HUES48 (cell line): ENCODE data around the gene PYGO2.

Experiments used
- H3K27ac ChIP-seq: one replicate; pipeline ENCODE4 v1.7.0; 2013; ENCODE audit warnings: low read depth, low read length, inconsistent platforms
- H3K27me3 ChIP-seq: 2 replicates; pipeline ENCODE4 v1.6.1; 2013; ENCODE audit warnings: mild to moderate bottlenecking, low read length; ENCODE audit not compliant: control insufficient read depth, insufficient read depth
- H3K36me3 ChIP-seq: 2 replicates; pipeline ENCODE4 v1.6.1; 2013; ENCODE audit warnings: low read length; ENCODE audit not compliant: control insufficient read depth, insufficient read depth
- H3K4me1 ChIP-seq: 2 replicates; pipeline ENCODE4 v1.6.1; 2013; ENCODE audit warnings: mild to moderate bottlenecking, low read length; ENCODE audit not compliant: control insufficient read depth, insufficient read depth
- H3K4me3 ChIP-seq: 2 replicates; pipeline ENCODE4 v1.5.1; 2013; ENCODE audit warnings: mild to moderate bottlenecking, low read depth, low read length
- H3K9ac ChIP-seq: 2 replicates; pipeline ENCODE4 v1.6.1; 2013; ENCODE audit warnings: mild to moderate bottlenecking, low read depth, low read length, moderate library complexity
- H3K9me3 ChIP-seq: 2 replicates; pipeline ENCODE4 v1.6.1; 2013; ENCODE audit warnings: low read length; ENCODE audit not compliant: control insufficient read depth, insufficient read depth

Gene PYGO2

GRCh38 chr1:154937085-154937987, 24.2 kb downstream of the PYGO2 start:
- Histone ChIP-seq H3K4me1 (peaks cover 15% of the 10 kb centered on the region), H3K27me3 (no peaks in the 10 kb centered on the region), H3K36me3 (no peaks in the 10 kb centered on the region), H3K27ac (peak overlapping the region; percentile 93), H3K9ac (peak overlapping the region; percentile 90), H3K9me3 (no peaks in the 10 kb centered on the region), H3K4me3 (peak overlapping the region; percentile 82)

DNA sequence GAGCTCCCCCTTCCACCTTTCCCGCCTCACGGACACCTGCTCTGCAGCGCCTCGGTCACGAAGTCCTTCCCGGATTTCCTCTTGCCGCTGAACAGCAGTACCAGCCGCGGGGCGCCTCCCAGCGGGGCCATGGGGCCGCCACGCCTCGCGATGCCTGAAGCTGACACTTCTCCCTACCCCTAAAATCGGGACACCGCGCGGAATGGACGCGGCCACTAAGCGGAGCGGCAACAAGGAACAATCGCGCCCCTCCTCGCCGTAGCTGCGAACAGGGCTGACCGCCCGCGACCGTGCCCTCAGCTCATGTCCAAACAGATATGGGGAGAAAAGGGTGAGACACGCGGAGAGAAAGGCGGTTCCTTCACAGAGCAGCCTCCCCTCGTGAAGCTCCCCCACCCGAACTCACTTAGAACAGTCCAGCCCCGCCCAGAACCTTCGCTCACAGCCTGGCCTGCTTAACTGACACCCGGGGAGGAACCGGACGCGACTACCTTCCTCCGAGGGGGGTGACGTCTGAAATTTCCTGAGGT, 25.0 kb downstream of the PYGO2 start, which contains the start of gene PMVK:
Gene PMVK (minus strand): TSS at position 165 of the 530 bp plus-strand sequence. CDS start 34 bp downstream, at position 131.
- H3K27ac ChIP-seq: peak within 1 kb of the TSS; percentile 93
- H3K27me3 ChIP-seq: no peaks in the 10 kb centered on the region
- peaks cover 5% of the 10 kb centered on the region; the same call in 1 of the 2 replicates for H3K36me3 ChIP-seq
- no peaks in the 10 kb centered on the region for H3K9me3 ChIP-seq
- peak within 1 kb of the TSS; percentile 82 for H3K4me3 ChIP-seq
- H3K9ac ChIP-seq: peak within 1 kb of the TSS; percentile 90
- peaks cover 15% of the 10 kb centered on the region for H3K4me1 ChIP-seq

DNA sequence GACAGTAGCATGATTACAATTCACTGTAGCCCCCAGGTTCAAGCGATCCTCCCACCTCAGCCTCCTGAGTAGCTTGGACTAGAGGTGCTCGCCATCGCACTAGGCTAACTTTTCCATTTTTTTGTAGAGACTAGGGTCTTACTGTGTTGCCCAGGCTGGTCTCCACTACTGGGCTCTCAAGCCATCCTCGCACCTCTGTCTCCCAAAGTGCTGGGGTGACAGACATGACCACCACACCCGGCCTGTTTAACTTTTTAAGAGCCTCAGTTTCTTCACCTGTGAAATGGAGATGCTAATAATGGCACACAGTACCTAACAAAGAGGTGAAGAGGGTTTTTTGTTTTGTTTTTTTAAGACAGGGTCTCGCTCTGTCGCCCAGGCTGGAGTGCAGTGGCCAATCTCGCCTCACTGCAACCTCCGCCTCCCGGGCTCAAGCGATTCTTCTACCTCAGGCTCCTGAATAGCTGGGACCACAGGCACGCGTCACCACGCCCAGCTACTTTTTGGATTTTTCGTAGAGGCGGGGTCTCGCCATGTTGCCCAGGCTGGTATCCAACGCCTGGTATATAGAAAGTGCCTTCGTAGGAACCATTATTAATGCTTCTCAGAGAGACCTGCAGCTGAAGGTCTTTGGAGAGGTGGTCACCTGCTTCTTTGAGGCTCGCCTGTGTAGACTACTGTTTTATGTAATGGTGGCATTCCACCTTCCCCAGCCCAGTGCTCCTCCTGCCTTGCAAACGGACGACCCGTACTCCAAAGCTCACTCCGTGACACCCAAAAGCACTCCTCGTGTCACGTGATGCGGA, 25.6 kb downstream of the PYGO2 start:
- Histone ChIP-seq H3K9me3 (no peaks in the 10 kb centered on the region), H3K36me3 (peaks cover 5% of the 10 kb centered on the region; the same call in 1 of the 2 replicates), H3K9ac (peak overlapping the region; percentile 90), H3K27me3 (no peaks in the 10 kb centered on the region), H3K4me1 (peaks cover 15% of the 10 kb centered on the region), H3K4me3 (peak overlapping the region; percentile 82), H3K27ac (peak overlapping the region; percentile 93)

- Histone ChIP-seq H3K4me3 (no peak overlapping the region), H3K27ac (no peak overlapping the region), H3K36me3 (peaks cover 5% of the 10 kb centered on the region; the same call in 1 of the 2 replicates), H3K9me3 (no peaks in the 10 kb centered on the region), H3K9ac (no peak overlapping the region), H3K27me3 (no peaks in the 10 kb centered on the region), H3K4me1 (0 out of 2 replicates have a peak, but pooled peaks cover 7% of the 10 kb centered on the region)
Observed at GRCh38 chr1:154934358-154934948, 27.1 kb downstream of the PYGO2 start.

DNA sequence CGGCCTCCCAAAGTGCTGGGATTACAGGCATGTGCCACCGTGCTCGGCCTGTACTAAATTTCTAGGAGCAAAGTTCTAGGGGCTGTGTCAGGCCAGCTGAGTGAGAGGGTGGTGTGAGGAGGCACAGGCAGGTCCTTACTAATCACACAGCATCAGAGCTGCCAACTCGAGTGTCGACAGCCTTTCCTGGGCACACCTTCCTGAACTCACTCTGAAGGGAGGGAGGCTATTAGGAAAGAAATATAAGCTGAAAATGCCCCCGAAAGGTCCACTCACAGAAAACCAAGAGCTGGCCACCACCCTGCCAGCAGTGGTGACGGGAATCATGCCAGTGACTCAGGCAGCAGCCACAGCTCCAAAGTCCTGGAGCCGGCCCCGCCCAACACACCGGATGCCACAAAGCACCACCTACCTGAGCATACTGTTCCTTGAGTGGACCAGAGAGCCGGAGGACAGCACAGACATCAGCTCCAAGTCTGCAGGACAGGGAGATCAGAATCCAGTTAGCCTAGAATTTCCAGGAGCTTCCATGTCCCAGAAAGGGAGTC, 29.6 kb downstream of the PYGO2 start:
- peaks cover 8% of the 10 kb centered on the region for H3K36me3 ChIP-seq
- H3K4me1 ChIP-seq: no peaks in the 10 kb centered on the region
- no peak overlapping the region for H3K27ac ChIP-seq
- H3K9ac ChIP-seq: no peak overlapping the region
- no peaks in the 10 kb centered on the region for H3K9me3 ChIP-seq
- H3K4me3 ChIP-seq: no peak overlapping the region
- no peaks in the 10 kb centered on the region for H3K27me3 ChIP-seq

- Histone ChIP-seq H3K27ac (no peak overlapping the region), H3K9ac (no peak overlapping the region), H3K9me3 (no peaks in the 10 kb centered on the region), H3K27me3 (no peaks in the 10 kb centered on the region), H3K4me3 (no peak overlapping the region), H3K4me1 (no peaks in the 10 kb centered on the region), H3K36me3 (peaks cover 35% of the 10 kb centered on the region)
Observed at GRCh38 chr1:154926201-154926600, 35.4 kb downstream of the PYGO2 start.

DNA sequence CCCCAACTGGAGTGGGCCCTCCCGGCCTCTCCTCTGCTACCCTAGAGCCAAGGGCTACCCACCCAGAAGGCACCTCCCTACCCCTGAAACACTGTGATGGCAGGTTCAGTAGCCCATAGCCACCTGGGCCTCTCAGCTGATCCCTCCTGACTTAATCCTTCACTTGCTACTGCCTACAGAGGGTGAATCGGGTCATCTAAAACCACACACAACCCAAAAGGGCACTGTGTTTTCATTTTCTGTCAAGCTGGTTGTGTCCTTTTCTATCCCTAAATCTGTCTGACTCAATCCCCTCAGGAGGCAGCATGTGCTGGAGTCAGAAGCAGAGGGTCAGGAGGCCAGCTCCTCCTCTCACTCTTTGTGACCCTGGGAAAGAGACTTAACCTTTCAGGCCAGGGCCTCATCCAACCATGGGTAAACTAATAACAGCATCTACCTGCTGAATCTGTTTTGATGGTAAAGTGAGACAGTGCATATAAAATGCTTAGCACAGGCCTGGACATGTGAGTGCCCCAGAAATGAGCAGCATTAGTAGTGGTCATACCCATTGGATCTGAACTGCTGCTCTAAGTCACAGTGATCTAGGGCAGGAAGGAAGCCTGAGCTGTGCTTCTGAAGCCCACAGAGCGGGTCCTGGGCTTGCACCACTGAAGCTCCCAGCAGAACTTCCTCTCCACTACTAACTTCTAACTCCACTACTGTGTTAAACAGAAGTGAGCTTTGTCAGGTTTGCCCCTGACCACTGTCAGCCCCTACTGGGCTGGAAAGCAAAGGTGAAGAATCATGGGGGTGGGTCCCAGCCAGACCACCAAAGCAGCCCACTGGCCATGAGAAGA, 36.0 kb downstream of the PYGO2 start:
- Histone ChIP-seq H3K9ac (no peak overlapping the region), H3K36me3 (peaks cover 35% of the 10 kb centered on the region), H3K27me3 (no peaks in the 10 kb centered on the region), H3K4me1 (no peaks in the 10 kb centered on the region), H3K27ac (no peak overlapping the region), H3K4me3 (no peak overlapping the region), H3K9me3 (no peaks in the 10 kb centered on the region)

GRCh38 chr1:154923695-154924094, 37.9 kb downstream of the PYGO2 start:
- Histone ChIP-seq H3K27me3 (no peaks in the 10 kb centered on the region), H3K9ac (no peak overlapping the region), H3K27ac (no peak overlapping the region), H3K4me1 (no peaks in the 10 kb centered on the region), H3K9me3 (no peaks in the 10 kb centered on the region), H3K4me3 (no peak overlapping the region), H3K36me3 (peaks cover 33% of the 10 kb centered on the region)

DNA sequence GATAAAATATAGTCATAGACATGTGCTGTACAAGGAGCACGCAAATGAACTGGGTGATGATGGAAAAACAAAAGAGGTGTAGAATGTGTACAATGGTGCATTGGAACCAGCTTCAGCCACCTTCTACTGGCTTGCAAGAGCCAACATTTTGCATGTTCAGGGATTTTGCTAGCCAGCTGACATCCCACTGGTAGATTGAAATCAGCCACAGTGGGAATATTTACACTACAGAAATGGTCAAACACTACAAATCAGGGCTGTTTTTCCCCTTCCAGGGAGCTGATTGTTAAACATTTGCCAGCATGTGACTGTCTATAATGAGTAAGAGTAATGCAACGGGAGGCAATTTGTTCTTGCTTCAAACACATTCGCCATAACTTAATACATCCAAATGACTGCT, 48.3 kb downstream of the PYGO2 start:
- Histone ChIP-seq H3K4me1 (no peaks in the 10 kb centered on the region), H3K4me3 (no peak overlapping the region), H3K9ac (no peak overlapping the region), H3K27ac (no peak overlapping the region), H3K27me3 (no peaks in the 10 kb centered on the region; the same call in 1 of the 2 replicates), H3K36me3 (no peaks in the 10 kb centered on the region), H3K9me3 (peaks cover under 1% of the 10 kb centered on the region; the same call in 1 of the 2 replicates)
